Memory B cell (primary cell): ENCODE results near the gene PRELID2.
"Not testable (repeated sequence)": the region's sequence is repeated elsewhere in the genome, so short reads cannot be mapped to it uniquely, and the experiment has no call there.

Source experiments
- ATAC-seq: fragments of 150-1000 bp; cut with Tn5 transposase; 2 replicates; pipeline ENCODE4 v1.10.0; 2021; ENCODE audit warnings: low read depth, mild to moderate bottlenecking, moderate library complexity
- DNase-seq, 2 donors: peaks; one replicate each; pipeline ENCODE4 v3.0.0; 2022; ENCODE audit warnings: low spot score in 2 of 2
- H3K27ac Mint-ChIP-seq: one replicate; pipeline ENCODE4 v1.8.0; 2022; ENCODE audit warnings: mild to moderate bottlenecking, moderate library complexity, mixed read lengths
- H3K27me3 Mint-ChIP-seq: one replicate; pipeline ENCODE4 v1.8.0; 2022; ENCODE audit warnings: mixed read lengths
- H3K36me3 Mint-ChIP-seq: one replicate; pipeline ENCODE4 v1.8.0; 2022; ENCODE audit warnings: mild to moderate bottlenecking, mixed read lengths
- H3K4me1 Mint-ChIP-seq: one replicate; pipeline ENCODE4 v1.8.0; 2022; ENCODE audit warnings: mixed read lengths
- H3K4me3 Mint-ChIP-seq: one replicate; pipeline ENCODE4 v1.8.0; 2022; ENCODE audit warnings: mild to moderate bottlenecking, moderate library complexity, mixed read lengths
- H3K9me3 Mint-ChIP-seq: one replicate; pipeline ENCODE4 v1.8.0; 2022; ENCODE audit warnings: mixed read lengths

The PRELID2 gene

DNA sequence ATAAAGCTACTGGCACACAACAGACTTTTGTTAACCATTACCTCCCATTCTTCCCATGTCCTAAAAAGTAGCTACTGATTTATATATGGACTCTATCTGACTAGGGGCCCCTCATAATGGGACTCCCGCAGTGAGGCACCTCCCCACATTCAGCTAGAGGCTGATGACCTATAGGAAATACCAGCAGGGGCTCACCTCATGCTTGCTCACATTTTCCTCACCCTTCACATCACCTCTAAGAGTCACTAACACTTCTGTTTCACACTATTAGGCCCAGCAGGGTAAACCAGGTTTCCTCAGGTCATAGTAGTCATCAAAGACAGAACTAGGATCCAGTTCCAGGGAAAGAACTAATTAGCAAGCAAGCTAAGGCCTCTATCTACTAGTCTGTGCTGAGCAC lies 60.7 kb downstream of the PRELID2 start:
- Mint-ChIP-seq H3K4me1 (no peaks in the 10 kb centered on the region), H3K9me3 (peaks cover 2% of the 10 kb centered on the region), H3K4me3 (no peak overlapping the region), H3K27ac (no peak overlapping the region), H3K27me3 (no peaks in the 10 kb centered on the region), H3K36me3 (peaks cover 5% of the 10 kb centered on the region)
- ATAC-seq (no peak), DNase-seq (no peak)

DNA sequence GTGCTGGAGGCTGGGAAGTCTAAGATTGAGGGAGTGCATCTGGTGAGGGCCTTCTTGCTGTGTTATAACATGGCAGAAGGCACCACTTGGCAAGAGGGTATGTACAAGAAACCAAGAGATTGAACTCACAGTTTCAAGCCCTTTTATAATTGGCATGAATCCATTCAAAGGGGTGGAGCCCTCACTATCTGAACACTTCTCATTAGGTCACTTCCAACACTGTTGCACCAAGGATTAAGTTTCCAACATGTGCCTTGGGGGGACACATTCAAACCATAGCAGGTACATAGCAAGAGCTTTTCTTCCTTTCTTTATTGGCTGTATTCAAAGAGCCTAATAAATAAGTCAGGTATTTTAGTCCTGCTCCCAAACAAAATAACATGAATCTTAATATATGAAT lies 62.7 kb downstream of the PRELID2 start:
- DNase-seq (no peak), ATAC-seq (no peak)
- H3K27ac Mint-ChIP-seq, result no peak overlapping the region
- H3K4me3 Mint-ChIP-seq, result no peak overlapping the region
- H3K36me3 Mint-ChIP-seq, result peaks cover 5% of the 10 kb centered on the region
- no peaks in the 10 kb centered on the region for H3K4me1 Mint-ChIP-seq
- H3K27me3 Mint-ChIP-seq, result no peaks in the 10 kb centered on the region
- H3K9me3 Mint-ChIP-seq, result peaks cover 2% of the 10 kb centered on the region

DNA sequence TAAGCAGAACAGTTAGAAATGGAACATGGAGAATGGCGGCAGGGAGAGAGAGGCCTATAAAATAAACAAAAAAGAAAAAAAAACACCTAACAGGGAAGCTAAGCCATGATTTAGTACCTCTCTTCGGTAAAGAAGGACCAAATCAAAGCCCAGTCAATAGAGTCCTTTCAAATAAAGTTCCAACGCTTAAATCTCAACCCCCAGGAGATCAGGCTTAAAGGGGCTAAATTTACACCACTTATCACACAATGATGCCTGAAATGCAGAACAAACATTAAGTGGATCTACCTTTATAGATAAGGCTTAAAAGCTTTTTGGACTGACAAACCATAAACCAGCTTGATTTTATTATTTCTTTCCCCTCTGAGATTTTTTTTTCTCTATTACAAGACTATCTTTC lies 66.3 kb downstream of the PRELID2 start:
- H3K27ac Mint-ChIP-seq, result no peak overlapping the region
- peaks cover 2% of the 10 kb centered on the region for H3K9me3 Mint-ChIP-seq
- no peaks in the 10 kb centered on the region for H3K27me3 Mint-ChIP-seq
- ATAC-seq (no peak), DNase-seq (no peak)
- H3K4me1 Mint-ChIP-seq, result no peaks in the 10 kb centered on the region
- H3K36me3 Mint-ChIP-seq, result peaks cover 5% of the 10 kb centered on the region
- no peak overlapping the region for H3K4me3 Mint-ChIP-seq

DNA sequence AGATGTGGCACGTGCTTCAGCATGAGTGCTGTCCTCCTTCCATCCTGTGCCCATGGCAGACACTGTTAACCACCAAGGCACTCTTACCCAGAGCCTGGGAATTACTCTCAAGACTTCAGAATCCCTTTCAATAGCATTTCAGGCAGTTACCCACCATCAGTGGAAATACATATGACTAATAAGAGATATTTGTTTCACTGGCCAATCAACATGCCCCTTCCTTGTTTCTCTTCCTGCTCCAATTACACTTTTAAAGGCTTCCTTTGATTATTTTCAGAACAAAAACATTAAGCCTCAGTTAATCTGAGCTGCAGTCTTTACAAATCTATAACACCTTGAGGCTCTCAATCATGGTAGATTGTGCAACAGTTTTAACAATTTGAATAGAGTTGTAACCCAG lies 70.8 kb downstream of the PRELID2 start:
- no peaks in the 10 kb centered on the region for H3K9me3 Mint-ChIP-seq
- H3K27me3 Mint-ChIP-seq, result no peaks in the 10 kb centered on the region
- H3K4me3 Mint-ChIP-seq, result no peak overlapping the region
- H3K27ac Mint-ChIP-seq, result no peak overlapping the region
- H3K36me3 Mint-ChIP-seq, result peaks cover 4% of the 10 kb centered on the region
- DNase-seq (no peak), ATAC-seq (no peak)
- no peaks in the 10 kb centered on the region for H3K4me1 Mint-ChIP-seq

DNA sequence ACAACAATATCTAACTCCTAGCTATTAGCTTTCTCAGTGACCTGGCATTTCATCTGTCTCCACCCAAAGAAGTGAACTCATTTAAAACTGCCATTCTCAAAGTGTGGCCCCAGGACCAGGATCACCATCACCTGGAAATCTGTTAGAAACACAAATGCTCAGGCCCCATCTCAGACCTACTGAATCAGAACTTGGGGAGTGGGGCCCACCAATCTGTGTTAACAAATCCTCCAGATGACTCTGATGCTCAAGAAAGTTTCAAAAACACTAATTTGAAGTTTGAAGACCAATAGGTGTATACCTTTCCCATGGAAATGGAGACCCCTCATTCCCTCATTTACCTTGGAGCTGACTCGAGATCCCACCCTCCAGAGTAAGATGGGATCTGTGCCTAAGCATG lies 72.3 kb downstream of the PRELID2 start:
- DNase-seq, result no peak
- Mint-ChIP-seq H3K9me3 (no peaks in the 10 kb centered on the region), H3K36me3 (peaks cover 4% of the 10 kb centered on the region), H3K27ac (no peak overlapping the region), H3K4me3 (no peak overlapping the region), H3K27me3 (no peaks in the 10 kb centered on the region), H3K4me1 (no peaks in the 10 kb centered on the region)
- no peak for ATAC-seq

- Mint-ChIP-seq H3K4me3 (no peak overlapping the region), H3K36me3 (peaks cover 4% of the 10 kb centered on the region), H3K4me1 (no peaks in the 10 kb centered on the region), H3K9me3 (no peaks in the 10 kb centered on the region), H3K27ac (no peak overlapping the region), H3K27me3 (no peaks in the 10 kb centered on the region)
- no peak for ATAC-seq
- DNase-seq, result no peak
These were observed 73.9 kb downstream of the PRELID2 start for GRCh38 chr5:145761254-145761653.

GRCh38 chr5:145760660-145761059 lies 74.5 kb downstream of the PRELID2 start:
- ATAC-seq, result no peak
- peaks cover 4% of the 10 kb centered on the region for H3K36me3 Mint-ChIP-seq
- no peaks in the 10 kb centered on the region for H3K4me1 Mint-ChIP-seq
- H3K4me3 Mint-ChIP-seq, result no peak overlapping the region
- no peaks in the 10 kb centered on the region for H3K27me3 Mint-ChIP-seq
- H3K9me3 Mint-ChIP-seq, result no peaks in the 10 kb centered on the region
- DNase-seq, result no peak
- H3K27ac Mint-ChIP-seq, result no peak overlapping the region

DNA sequence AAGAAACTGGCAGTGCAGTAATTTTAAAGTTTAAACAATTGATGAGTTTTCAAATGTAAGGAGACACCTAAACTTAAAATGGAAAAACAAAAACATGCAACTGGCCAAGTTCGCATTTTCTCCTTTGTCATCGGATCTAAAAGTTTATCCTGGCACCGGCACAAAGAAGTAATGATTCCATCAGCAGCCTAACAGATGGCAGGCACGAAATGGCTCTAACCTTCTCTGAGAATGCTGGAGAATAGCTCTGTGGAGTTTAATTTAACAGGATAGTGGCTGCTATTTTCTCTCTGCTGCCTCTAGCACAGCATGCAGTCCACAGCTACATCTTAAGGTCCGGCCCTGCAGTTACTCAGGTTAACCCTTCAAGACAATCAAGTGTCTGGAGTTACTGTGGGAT lies 82.2 kb downstream of the PRELID2 start:
- Mint-ChIP-seq H3K27me3 (no peaks in the 10 kb centered on the region), H3K4me1 (no peaks in the 10 kb centered on the region), H3K36me3 (peaks cover 2% of the 10 kb centered on the region), H3K4me3 (no peak overlapping the region), H3K9me3 (peaks cover 12% of the 10 kb centered on the region), H3K27ac (no peak overlapping the region)
- ATAC-seq (no peak), DNase-seq (no peak)

GRCh38 chr5:145752534-145752933 lies 82.6 kb downstream of the PRELID2 start:
- Mint-ChIP-seq H3K36me3 (peaks cover 2% of the 10 kb centered on the region), H3K27me3 (no peaks in the 10 kb centered on the region), H3K4me1 (no peaks in the 10 kb centered on the region), H3K9me3 (peaks cover 12% of the 10 kb centered on the region), H3K4me3 (no peak overlapping the region), H3K27ac (no peak overlapping the region)
- ATAC-seq, result no peak
- DNase-seq, result no peak

DNA sequence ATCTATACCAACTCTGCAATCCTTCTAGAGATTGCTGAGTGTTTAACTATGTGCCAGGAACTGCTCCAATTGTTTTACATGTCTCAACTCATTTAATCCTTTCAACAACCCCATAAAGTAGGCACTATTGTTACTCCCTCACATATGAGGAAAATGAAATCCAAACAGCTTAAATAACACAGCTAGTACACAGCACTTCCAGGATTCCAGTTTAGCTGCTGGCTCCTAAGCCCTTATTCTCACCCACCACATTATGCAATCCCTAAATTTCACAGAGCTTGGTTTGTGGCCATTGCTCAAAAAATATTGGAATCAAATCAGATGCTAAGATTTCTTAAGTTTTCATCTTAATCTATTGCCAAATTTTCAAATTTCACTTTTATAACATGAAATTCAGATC lies 84.9 kb downstream of the PRELID2 start:
- H3K27ac Mint-ChIP-seq, result no peak overlapping the region
- H3K9me3 Mint-ChIP-seq, result peaks cover 12% of the 10 kb centered on the region
- no peaks in the 10 kb centered on the region for H3K27me3 Mint-ChIP-seq
- no peak overlapping the region for H3K4me3 Mint-ChIP-seq
- peaks cover 2% of the 10 kb centered on the region for H3K36me3 Mint-ChIP-seq
- DNase-seq (no peak), ATAC-seq (no peak)
- H3K4me1 Mint-ChIP-seq, result no peaks in the 10 kb centered on the region

GRCh38 chr5:145743396-145744061 lies 91.6 kb downstream of the PRELID2 start:
- Mint-ChIP-seq H3K4me3 (no peak overlapping the region), H3K27me3 (no peaks in the 10 kb centered on the region), H3K27ac (no peak overlapping the region), H3K9me3 (peaks cover 3% of the 10 kb centered on the region), H3K36me3 (no peaks in the 10 kb centered on the region), H3K4me1 (no peaks in the 10 kb centered on the region)
- ATAC-seq (no peak), DNase-seq (no peak)

DNA sequence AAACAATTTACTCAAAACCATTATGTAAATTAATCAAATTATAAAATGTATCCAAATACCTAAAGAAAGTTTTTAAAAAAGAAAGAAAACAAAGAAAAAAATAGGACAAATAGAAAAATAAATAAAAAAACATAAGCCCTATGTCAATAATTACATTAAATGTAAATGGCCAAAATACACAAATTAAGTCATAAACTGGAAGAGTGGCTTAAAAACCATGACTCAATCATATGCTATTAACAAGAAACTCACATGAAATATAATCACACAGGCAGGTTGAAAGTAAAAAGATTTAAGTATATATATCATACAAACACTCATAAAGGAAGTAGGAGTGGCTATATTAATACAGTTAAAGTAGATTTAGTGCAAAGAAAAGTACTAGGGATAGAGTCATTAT lies 95.3 kb downstream of the PRELID2 start:
- peaks cover 4% of the 10 kb centered on the region for H3K9me3 Mint-ChIP-seq
- no peaks in the 10 kb centered on the region for H3K4me1 Mint-ChIP-seq
- no peak overlapping the region for H3K4me3 Mint-ChIP-seq
- no peak overlapping the region for H3K27ac Mint-ChIP-seq
- no peak for DNase-seq
- ATAC-seq, result no peak
- no peaks in the 10 kb centered on the region for H3K27me3 Mint-ChIP-seq
- peaks cover 3% of the 10 kb centered on the region for H3K36me3 Mint-ChIP-seq

GRCh38 chr5:145738227-145738626 lies 96.9 kb downstream of the PRELID2 start:
- Mint-ChIP-seq H3K9me3 (peaks cover 4% of the 10 kb centered on the region), H3K4me1 (no peaks in the 10 kb centered on the region), H3K36me3 (peaks cover 3% of the 10 kb centered on the region), H3K27ac (no peak overlapping the region), H3K4me3 (no peak overlapping the region), H3K27me3 (no peaks in the 10 kb centered on the region)
- no peak for ATAC-seq
- DNase-seq, result no peak

GRCh38 chr5:145737578-145737977 lies 97.6 kb downstream of the PRELID2 start:
- H3K36me3 Mint-ChIP-seq, result peaks cover 4% of the 10 kb centered on the region
- peaks cover 4% of the 10 kb centered on the region for H3K9me3 Mint-ChIP-seq
- no peaks in the 10 kb centered on the region for H3K27me3 Mint-ChIP-seq
- H3K4me3 Mint-ChIP-seq, result no peak overlapping the region
- no peak for ATAC-seq
- no peak for DNase-seq
- H3K27ac Mint-ChIP-seq, result no peak overlapping the region
- no peaks in the 10 kb centered on the region for H3K4me1 Mint-ChIP-seq

DNA sequence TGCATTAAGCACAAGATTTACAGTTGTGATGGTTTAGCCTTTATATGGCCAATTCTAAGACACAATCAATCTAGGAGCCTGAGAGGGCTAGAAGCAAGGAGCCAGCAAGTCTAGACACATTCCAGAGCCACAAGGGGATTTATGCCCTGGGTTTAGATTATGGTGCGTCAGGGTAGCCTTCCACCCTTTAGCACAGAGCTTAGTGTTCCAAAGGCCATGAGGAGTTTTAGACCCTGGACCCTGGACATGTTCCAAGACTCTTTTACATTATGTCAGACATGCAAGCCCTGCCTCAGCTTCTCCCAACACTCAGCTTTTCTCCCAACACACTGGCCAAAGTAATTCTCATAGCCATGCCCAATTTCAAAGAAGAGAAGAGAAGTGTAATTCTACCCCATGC lies 105.2 kb downstream of the PRELID2 start:
- ATAC-seq, H3K4me3 Mint-ChIP-seq, H3K27ac Mint-ChIP-seq, H3K9me3 Mint-ChIP-seq, H3K27me3 Mint-ChIP-seq, DNase-seq, H3K4me1 Mint-ChIP-seq: not testable (repeated sequence)
- peaks cover 13% of the 10 kb centered on the region for H3K36me3 Mint-ChIP-seq
